Measurements from ENCODE around the gene CTNND2. TPM values are rescaled to one million over a fixed set of nuclear protein-coding genes. Genes with fewer than 3 reads are reported as not detected.

The CTNND2 gene
- total RNA-seq, 1 donor: 1.9 TPM

- DNase-seq (ENCODE audit: low read depth): no peak
- no peak overlapping the region for H3K4me3 ChIP-seq (ENCODE audit: low read depth, low read length)
- TF ChIP-seq CTCF (IDR thresholded peaks at IDR 0.05; ENCODE audit: insufficient read depth, low read length): no peak
Measured at GRCh38 chr5:11247224-11247623, 657.0 kb downstream of the CTNND2 start.

DNA sequence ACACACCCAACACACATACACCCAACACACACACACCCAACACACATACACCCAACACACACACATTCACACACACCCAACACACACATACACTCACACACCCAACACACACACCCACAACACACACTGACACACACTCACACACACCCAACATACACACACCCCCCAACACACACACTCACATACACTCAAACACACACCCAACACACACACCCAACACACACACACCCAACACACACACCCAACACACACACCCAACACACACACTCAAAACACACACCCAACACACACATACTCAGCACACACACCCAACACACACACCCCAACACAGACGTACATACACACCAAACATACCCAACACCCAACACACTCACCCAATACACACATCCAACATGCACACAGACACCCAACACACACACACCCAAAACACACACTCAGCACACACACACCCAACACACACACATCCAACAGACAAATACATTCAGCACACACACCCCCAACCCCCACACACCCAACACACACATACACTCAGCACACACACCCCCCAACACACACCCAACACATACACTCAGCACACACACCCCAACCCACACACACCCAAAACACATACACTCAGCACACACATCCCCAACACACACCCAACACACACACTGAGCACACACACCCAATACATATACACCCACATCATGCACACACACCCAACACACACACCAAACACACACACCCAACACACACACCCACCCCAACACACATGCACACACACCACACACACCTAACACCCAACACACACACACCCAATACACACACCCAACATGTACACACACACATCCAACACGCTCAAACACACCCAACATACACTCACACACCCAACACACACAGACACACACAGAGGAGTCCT, 663.7 kb downstream of the CTNND2 start:
- no peak for TF ChIP-seq CTCF (IDR thresholded peaks at IDR 0.05; ENCODE audit: insufficient read depth, low read length)
- DNase-seq (ENCODE audit: low read depth): no peak
- no peak overlapping the region for H3K4me3 ChIP-seq (ENCODE audit: low read depth, low read length)

DNA sequence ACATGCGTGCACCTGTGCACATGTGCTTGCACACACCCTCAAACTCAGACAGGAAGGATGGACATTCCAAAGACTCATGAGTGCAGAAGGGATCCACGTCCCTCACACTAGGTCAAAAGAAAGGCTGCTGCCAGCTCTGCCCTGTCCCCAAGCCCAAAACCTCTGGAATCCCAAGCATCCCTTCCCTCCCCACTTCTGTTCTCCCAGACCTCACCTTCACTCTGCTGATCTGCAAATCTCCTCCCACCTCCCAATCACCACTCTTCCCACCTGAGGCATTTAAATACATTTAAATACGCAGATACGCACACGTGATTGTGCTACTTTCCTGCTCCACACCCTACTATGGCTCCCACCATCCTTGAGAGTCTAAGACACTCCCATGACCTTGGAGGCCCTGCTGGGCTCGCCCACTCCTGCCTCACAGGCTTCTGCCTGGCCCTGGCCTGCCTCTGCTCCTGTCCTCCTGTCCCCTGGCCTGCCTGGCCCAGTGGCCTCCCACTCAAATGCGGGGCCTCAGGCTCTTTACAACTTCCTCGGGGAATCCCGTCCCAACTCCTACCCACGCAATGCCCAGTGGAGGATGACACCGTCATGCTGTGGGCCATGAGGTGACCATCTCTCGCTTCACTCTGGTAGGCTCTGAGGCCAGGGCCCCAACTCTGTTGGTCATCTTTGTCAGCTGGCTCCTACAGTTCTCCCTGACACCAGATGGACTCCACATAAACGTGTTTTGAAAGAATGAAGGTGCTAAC, 664.8 kb downstream of the CTNND2 start:
- no peak for DNase-seq (ENCODE audit: low read depth)
- no peak overlapping the region for H3K4me3 ChIP-seq (ENCODE audit: low read depth, low read length)
- TF ChIP-seq CTCF (IDR thresholded peaks at IDR 0.05; ENCODE audit: insufficient read depth, low read length): no peak

DNA sequence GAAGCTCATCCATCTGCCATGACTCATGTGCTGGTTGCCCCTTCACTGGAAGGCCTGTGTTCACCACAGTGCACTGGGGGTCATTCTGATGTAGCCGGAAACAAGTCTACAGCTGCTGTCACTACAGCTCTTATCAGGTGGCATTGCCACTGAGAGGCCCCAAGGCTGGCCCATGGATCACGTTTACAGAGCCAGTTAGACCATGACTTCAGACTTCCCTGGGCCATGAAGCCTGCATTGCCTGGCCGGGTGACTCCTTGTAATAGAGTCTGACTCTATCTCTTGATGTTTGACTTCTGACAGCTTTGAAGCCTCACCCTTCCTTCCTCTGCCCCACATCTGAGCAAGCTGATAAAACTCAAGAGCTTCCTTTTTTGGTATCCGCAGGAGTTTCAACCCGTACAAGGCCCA, 669.7 kb downstream of the CTNND2 start:
- no peak for TF ChIP-seq CTCF (IDR thresholded peaks at IDR 0.05; ENCODE audit: insufficient read depth, low read length)
- no peak overlapping the region for H3K4me3 ChIP-seq (ENCODE audit: low read depth, low read length)
- no peak for DNase-seq (ENCODE audit: low read depth)

DNA sequence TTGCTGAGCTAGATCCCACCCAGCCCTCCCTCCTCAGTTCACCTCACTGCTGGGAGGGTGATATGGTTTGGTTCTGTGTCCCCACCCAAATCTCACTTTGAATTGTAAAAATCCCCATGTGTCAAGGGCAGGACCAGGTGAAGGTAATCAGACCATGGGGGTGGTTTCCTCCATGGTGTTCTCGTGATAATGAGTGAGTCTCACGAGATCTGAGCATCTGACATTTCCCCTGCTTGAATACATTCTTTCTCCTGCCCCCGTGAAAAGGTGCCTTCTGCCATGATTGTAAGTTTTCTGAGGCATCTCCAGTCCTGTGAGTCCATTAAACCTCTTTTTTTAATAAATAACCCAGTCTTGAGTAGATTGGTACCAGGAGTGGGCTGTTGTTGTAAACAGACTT, 673.4 kb downstream of the CTNND2 start:
- no peak for TF ChIP-seq CTCF (IDR thresholded peaks at IDR 0.05; ENCODE audit: insufficient read depth, low read length)
- H3K4me3 ChIP-seq (ENCODE audit: low read depth, low read length): no peak overlapping the region

DNA sequence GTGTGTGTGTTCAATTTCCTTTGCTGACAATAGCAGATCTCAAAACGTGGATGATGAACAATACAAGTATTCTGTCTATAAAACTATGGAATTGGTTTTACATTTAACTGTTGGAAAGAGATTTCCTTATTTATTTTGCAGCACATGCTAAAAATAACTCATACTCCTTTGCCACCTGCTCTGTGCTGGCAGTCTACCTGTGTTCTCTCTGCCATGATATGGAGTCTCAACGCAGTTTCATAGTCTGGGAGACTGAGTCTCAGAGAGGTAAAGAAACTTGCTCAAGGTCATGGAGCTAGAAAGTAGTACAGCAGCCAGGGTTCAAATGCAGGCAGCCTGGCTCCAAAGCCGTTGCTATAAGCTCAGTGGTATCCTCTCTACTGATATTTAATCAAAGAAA, 677.2 kb downstream of the CTNND2 start:
- H3K4me3 ChIP-seq (ENCODE audit: low read depth, low read length): no peak overlapping the region
- no peak for DNase-seq (ENCODE audit: low read depth)
- TF ChIP-seq CTCF (IDR thresholded peaks at IDR 0.05; ENCODE audit: insufficient read depth, low read length): no peak

More for the DNA sequence above, 673.4 kb downstream of the CTNND2 start:
- DNase-seq (ENCODE audit: low read depth): no peak
